Measurements from ENCODE around the gene HK1.

DNA sequence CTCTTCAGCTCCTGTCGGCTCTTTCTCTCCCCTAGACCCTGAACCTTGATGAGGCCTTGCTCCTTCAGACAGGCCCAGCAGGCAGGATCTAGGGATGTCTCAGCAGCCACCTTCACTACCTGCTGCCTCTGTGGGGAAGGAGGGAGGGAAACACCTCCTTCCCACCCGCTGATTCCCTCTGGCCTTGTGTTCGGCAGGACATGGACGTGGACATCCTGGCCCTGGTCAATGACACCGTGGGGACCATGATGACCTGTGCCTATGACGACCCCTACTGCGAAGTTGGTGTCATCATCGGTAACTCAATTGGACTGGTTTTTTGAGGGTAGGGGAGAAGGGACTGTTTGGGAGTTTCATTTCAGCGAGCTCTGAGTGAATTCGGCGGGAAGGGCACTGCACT, 37.8 kb upstream of the HK1 start:
- TF ChIP-seq GATA3 (IDR thresholded peaks at IDR 0.05; ENCODE audit: low read depth, low read length) (no peak), GATA2 (IDR thresholded peaks at IDR 0.05; ENCODE audit: low read depth, low read length) (no peak)

All from SH-SY5Y (cell line).